GM21528 (cell line): ENCODE results near the gene PPP1R9B.

Experiments used
- ATAC-seq: cut with Tn5 transposase; IDR thresholded peaks from one replicate; pipeline ENCODE4 v1.9.1; 2021; ENCODE audit warnings: mild to moderate bottlenecking, moderate library complexity; ENCODE audit not compliant: unreplicated experiment, low FRiP score

The PPP1R9B gene

DNA sequence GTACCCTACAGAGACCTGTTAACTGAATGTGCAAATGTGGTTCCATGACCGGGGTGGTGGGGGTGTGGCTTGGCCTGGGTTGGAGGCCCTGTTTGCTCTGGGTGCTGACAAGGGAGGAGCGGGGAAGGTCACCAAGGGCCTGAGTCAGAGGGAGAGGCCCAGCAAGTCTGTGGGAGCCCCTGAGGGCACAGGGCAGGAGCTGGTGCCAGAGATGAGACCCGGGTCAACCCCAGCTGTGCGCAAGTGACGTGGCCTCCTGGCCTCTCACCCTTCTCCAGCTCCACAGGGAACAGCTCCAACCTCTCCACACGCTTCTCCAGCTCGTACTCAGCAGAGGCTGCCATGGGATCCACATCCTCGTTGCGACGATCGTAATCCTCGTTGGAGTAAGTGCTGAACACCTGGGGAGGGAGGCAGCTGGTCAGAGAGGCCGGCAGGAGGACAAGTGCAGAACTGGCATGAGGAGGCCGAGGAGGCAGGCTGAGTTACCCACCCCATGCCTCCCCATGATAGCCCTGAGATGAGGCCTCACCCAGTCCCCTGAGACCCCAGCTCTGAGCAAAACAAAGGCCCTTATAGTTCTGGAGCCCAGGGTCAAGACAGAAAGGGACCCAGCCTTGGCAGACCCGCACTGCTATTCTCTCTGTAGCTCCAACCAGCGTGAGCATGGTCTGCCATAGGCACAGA is 5.5 kb downstream of the PPP1R9B start:
- ATAC-seq = no peak

DNA sequence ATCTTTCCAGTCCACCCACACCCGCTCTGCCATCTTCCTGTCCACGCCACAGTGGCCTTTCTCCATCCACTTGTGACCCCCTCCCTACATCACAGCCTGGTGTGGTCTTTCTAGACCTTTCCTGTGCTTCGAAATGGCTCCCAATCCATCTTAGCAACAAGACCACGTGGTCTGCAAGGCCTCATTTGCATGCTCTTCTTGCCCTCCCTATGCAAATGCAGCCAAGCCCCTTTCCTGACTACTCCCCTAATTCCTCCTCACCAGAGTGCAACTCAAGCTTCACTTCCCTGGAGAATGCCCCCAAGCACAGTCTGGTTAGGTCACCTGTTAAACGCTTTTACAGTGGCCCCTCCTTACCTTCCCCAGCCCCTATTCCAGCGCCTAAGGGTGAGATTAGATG is 6.1 kb downstream of the PPP1R9B start:
- ATAC-seq = no peak

GRCh38 chr17:50143461-50144176 is 6.9 kb downstream of the PPP1R9B start:
- no peak for ATAC-seq

DNA sequence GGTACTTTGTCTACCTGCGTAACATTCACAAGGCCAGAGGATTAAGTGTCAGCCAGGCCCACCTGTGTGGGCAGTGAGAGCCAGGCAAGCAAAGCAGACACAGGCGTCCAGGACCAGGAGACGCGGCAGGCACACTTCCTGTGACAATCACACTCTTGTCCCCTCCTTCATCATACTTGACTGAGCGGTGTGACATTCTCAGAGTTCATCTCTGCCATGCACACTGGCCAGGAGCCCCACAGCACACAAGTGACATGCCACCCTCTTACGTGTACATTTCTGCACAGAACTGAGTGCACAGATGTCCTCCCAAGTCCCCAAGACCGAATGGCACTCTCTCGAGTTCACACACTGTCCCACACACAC is 8.7 kb downstream of the PPP1R9B start:
- ATAC-seq = no peak

DNA sequence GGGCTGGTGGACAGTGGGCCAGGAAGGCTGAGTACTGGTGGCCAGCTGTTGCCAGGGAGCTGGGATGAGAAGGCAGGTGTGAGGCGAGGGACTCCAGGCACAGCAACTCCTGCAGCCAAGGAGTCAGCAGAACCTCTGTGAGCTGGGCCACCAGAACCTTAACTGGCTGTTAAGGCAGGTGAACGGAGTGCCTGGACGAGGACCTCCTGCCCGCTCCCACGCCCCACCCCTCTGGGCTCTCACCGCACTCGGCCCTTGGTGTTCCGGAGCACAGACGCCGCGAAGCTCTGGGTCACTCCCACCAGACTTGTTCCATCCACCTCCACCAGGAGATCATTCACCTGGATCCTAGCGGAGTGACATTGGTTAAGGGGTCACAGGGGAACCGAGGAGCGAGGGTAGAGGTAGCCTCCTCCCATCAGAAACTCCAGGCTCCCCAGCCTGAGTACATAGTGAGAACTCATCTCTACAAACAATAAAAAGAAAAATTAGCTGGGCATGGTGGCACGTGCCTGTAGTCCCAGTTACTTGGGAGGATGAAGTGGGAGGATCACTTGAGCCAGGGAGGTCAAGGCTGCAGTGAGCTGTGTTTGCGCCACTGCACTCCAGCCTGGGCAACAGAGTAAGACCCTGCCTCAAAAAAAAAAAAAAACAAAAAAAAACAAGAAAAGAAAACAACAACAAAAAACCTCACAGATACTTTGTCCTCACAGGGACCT is 9.3 kb downstream of the PPP1R9B start:
- ATAC-seq = no peak

DNA sequence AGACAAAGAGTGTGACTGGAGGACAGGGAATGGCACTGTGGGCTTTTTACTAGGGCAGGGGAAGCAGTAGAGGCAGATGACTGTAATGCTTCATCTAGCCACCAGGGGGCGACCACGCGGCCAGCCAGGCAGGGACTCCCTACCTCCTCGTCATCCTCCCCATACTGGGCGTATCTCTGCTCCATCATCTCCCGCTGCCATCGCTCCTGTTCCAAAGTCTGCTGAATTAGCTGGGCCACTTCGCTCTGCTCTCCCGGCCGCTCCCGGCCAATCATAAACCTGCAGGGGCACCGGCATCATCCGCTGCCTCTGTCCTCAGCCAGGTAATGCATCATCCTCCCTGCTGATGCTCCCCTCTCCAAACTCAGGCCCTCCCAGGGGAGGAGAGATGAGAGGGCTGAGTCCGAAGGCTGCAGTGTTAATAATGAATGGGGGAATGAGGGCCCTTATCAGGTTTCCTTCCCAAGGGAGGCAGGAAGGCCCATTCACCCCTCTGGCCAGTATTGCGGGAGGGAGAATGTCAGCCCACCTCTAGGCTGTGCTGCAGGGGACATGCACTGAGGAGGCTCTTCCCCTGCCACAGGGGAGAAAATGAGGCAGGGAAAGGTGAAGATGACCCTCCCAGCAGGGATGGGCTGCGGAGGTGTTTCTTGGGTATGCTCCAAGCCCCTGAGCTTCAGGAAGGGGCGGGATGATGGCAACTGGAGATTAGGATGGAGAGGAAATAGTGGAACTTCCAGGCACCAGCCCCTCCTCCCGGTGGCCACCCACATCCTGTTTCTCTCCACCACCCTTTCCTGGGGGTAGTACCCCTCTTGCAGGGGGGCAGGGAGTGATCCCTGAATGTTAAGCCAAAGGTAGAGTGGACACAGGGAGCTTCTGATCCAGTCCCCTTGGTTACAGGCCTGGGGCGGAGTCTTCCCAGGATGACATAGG is 10.3 kb downstream of the PPP1R9B start:
- no peak for ATAC-seq

- ATAC-seq = no peak
Measured at GRCh38 chr17:50139185-50139783, 11.2 kb downstream of the PPP1R9B start.

DNA sequence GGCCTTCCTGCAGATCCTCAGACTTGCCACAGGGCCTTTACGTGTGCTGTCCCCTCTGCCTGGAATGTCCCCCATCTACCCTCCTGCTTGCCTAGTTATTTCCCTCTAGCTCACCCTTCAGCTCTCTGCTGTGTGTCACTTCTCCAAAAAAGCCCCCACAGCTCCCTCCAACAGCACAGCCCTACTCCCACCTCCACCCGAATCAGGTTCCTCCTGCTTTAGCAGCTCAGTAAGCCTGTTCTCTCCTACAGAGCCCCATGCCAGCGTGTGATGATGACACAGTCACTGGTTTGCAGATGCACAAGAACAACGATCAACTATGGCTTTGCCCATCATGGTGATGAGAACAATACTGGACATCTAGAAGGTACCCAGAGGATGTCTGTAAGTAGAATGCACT is 13.4 kb downstream of the PPP1R9B start:
- no peak for ATAC-seq

DNA sequence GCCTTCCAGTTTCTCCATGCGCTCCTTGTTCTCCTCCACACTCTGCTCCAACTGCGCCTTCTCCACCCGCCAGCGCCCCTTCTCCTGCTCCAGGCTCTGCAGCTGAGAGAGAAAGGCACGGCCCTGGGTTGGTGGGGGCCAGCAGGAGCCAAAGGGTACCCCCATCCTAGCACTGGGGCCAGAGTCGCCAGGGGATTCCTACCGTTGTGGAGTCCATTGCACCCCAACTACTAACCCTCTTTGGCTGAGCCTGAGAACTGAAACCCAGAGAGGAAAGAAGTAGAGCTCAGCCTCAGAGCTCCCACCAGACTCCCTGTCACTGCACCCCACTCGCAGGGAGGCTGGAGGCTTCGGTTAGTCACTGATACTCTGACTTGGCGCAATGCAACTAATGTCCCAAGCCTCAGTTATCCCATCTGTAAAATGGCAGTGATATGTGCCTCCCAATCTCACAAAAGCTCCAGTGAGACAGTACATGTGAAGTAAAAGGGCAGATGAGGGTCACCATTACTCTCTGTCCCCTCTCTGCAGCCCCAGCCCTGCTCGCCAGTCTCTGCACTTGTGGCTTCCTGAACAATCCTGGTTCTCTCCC is 14.3 kb downstream of the PPP1R9B start:
- no peak for ATAC-seq

DNA sequence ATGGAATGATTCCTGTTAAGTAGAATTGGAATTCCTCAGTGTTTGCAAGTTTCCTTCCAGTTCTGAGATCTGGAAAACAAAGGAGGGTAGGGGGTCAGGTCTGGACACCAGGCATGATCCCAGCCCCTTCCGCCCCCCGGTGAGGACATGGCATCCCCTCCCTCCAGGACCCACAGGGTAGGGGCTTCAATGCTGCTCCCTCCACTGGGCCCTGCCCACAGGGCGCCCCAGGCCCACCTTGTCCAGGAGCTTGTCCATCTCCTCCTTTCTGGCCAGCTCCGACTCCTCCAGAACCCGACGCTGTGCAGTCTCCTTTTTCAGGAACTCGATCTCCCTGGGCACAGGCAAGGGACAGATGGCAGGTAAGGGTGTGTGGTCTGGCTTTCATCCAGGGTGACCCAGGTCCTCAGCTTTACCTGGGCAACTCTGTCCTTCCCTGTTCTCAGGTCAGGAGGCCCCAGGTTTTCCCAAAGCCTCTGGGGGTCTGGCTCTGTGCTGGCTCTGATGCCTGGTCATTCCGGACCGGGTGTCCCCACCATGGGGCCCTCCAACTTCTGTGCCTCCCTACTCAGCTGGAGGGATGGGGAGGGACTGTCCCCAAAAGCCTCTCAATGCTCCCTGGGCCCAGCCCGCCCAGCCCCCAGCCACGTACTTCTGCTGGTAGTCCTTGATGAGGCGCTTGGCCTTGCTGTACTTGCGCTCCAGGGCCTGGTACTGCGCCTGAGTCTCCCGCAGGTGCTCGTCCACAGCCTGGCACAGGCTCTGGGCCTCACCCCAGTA is 15.0 kb downstream of the PPP1R9B start:
- ATAC-seq = no peak

- ATAC-seq = no peak
Measured at GRCh38 chr17:50134206-50135110, 16.0 kb downstream of the PPP1R9B start.

- ATAC-seq = no peak
Measured at GRCh38 chr17:50133769-50134099, 16.7 kb downstream of the PPP1R9B start.

DNA sequence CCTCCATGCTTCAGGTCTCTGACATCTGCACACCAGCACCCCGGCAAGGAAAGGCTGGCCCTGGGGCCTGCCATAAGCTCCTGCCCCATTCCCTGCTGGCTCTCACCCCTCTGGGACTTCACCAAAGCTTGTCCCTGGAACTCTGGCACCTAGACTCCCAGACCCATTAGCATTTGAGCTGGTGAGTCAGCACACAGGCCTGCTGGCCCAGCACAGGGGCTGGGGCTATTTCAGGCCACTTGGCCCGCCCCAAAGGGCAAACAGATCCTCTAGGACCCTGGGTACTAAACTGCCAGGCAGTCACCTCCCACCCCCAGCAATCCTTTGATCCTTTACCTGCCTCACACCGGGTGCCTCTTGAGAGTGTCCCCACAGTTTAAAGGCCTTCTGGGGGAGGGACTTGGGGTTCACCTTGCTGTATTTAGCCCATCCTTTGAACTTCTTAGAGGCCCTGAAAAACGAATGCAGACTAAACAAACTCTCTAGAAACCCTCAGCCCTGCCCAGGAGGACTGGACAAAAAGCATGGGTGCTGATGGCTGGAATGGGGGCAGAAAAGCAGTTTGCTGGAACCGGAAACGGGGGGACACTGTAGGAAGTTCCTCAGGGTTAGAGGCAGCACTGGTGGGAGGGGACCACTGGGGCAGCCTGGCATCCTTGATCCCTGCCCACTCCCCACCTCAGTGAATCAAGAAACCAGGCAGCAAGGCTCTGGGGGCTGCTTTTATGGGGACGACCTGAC is 17.3 kb downstream of the PPP1R9B start:
- no peak for ATAC-seq

DNA sequence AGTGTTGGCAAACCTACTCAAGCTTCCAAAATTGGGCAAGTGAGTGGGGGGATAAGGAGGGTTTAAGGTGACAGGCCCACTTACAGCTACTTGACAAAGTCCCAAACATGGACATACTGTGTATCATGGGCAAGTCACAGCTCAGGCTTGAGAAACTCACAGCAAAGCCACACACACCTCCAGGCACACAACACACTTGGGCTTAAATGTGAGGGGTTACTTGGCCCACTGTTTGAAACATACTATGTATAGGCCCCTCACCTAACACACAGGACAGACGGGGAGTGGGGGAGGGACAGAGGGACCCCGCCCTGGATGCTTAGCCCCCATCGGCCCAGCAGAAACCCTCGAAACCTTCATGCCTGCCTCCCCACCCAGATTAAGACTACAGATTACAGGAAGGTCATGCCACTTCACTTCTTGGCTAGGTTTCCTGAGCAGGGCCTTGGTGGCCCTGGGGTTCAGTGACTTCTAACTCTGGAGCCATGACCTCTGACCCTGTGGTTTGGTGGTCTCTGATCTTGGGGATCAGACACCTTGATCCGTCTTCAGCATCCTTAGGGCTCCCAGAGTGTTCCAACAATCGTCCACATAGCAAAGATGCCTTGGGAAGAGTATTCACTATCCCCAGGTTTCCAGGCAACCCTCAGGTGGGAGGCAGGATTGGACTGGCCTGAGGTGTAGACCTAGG is 18.2 kb downstream of the PPP1R9B start:
- no peak for ATAC-seq

DNA sequence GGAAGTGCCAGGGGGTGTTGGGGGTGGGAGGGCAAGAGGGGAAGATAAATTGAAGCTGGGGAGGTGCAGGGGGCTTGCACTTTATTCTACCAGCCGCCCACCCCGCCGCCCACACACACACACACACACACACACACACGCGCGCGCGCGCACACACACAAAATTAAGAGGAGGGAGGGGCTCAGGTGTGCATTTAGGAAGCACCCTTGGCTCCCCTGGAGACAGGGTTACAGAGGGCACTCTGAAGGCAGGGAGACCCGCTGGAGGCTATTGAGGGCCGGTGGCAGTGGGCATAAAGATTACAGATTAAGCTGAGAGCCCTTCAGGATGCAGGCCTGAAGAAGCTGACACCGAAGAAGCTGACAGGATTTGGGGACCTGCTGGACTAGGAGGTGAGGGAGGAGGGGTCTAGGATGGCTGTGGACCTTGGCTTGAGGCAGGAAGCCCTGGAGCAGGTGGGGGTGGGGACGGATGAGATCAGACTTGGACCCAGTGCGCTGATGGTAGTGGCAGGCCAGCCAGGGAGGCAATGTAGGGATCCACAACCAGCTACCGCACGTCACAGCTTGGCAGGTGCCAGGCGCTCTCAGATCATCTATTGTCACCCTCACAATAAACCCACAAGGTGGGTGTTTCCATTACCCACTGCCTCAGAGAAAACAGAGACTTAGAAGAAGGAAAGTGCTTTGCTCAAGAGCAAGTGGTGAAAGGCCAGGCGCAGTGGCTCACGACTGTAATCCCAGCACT is 19.7 kb downstream of the PPP1R9B start:
- no peak for ATAC-seq
